NCI-H1092 (cell line): ENCODE measurements around the gene TRAPPC10.
"Not testable (repeated sequence)": the region's sequence is repeated elsewhere in the genome, so short reads cannot be mapped to it uniquely, and the experiment has no call there.

Experiments used
- DNase-seq: peaks from one replicate; lab custom pipeline; 2025; lab: John Stamatoyannopoulos, UW

The TRAPPC10 gene

GRCh38 chr21:44089001-44089911 is 77.1 kb downstream of the TRAPPC10 start:
- DNase-seq: no peak

- DNase-seq: no peak
Observed at GRCh38 chr21:44090325-44090724, 78.2 kb downstream of the TRAPPC10 start.

GRCh38 chr21:44092211-44092610 is 80.1 kb downstream of the TRAPPC10 start:
- no peak for DNase-seq

- DNase-seq: no peak
Observed at GRCh38 chr21:44093761-44094160, 81.7 kb downstream of the TRAPPC10 start.

- no peak for DNase-seq
Observed at GRCh38 chr21:44094832-44095231, 82.7 kb downstream of the TRAPPC10 start.

GRCh38 chr21:44098507-44098906 is 86.4 kb downstream of the TRAPPC10 start:
- DNase-seq: not testable (repeated sequence)

- not testable (repeated sequence) for DNase-seq
Observed at GRCh38 chr21:44098964-44099363, 86.9 kb downstream of the TRAPPC10 start.

- not testable (repeated sequence) for DNase-seq
Observed at GRCh38 chr21:44107026-44107501, 95.0 kb downstream of the TRAPPC10 start, which contains the start of gene PWP2. Gene PWP2, plus strand, starts transcription at chr21:44107399. Its CDS starts 18 bp downstream, at chr21:44107417.

GRCh38 chr21:44107589-44107988 is 95.5 kb downstream of the TRAPPC10 start:
- not testable (repeated sequence) for DNase-seq

GRCh38 chr21:44113702-44114371 is 101.7 kb downstream of the TRAPPC10 start:
- DNase-seq: not testable (repeated sequence)

GRCh38 chr21:44122131-44122530 is 110.0 kb downstream of the TRAPPC10 start:
- DNase-seq: not testable (repeated sequence)

GRCh38 chr21:44127827-44128226 is 115.7 kb downstream of the TRAPPC10 start:
- DNase-seq: not testable (repeated sequence)

- not testable (repeated sequence) for DNase-seq
Observed at GRCh38 chr21:44133715-44134057, 121.6 kb downstream of the TRAPPC10 start.

GRCh38 chr21:44134732-44135131 is 122.6 kb downstream of the TRAPPC10 start:
- not testable (repeated sequence) for DNase-seq

- DNase-seq: not testable (repeated sequence)
Observed at GRCh38 chr21:44138039-44138438, 125.9 kb downstream of the TRAPPC10 start.

GRCh38 chr21:44139787-44140551 is 127.9 kb downstream of the TRAPPC10 start:
- not testable (repeated sequence) for DNase-seq

GRCh38 chr21:44140552-44140932 is 128.4 kb downstream of the TRAPPC10 start:
- not testable (repeated sequence) for DNase-seq

- DNase-seq: not testable (repeated sequence)
Observed at GRCh38 chr21:44142470-44142869, 130.4 kb downstream of the TRAPPC10 start.

- not testable (repeated sequence) for DNase-seq
Observed at GRCh38 chr21:44143380-44143779, 131.3 kb downstream of the TRAPPC10 start.

GRCh38 chr21:44143996-44144395 is 131.9 kb downstream of the TRAPPC10 start:
- DNase-seq: not testable (repeated sequence)

GRCh38 chr21:44144784-44145602 is 132.9 kb downstream of the TRAPPC10 start:
- DNase-seq: not testable (repeated sequence)
